Stimulated activated CD8-positive, alpha-beta memory T cell treated with anti-CD3 and anti-CD28 coated beads, Interleukin-7, amount 100 ng/mL, for 4 hours (primary cell): ENCODE data around the gene USP16.

Experiments used
- DNase-seq, 2 donors: peaks; one replicate each; pipeline ENCODE4 v3.0.0-alpha.2; 2020; ENCODE audit warnings: low read depth in 2 of 2

The USP16 gene

DNA sequence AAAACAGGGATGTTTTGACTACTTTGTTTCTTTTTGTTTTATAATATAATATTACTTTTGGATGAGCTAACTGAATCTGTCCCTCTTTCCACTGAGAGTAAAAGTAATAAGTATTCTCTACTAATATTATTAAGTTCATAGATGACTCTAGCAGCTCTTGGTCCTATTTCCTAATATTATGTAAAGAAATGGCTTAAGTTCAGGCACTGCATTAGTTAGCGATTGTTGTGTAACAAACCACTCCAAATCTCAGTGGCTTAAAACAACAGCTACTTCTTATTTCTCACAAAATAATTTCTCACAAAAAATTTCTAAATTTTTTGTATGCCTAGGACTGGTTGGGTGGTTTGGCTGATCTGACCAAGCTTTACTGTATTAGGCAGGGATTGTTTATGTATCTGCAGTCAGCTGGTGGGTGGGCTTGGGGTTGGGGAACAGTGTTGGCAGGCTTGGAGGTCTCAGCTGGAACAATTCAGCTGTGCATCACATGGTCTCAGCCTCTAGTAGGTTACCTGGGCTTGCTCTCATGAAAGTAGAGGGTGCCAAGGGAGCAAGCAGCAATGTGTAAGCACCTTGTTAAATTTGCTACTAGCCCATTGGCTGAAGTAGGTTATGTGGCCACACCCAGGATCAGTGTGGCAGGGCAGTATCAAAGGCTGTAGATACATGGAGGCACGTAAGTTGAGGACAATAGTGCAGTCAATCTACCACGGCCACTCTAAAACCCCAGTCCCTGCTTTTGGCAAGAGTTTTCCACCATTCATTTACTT is 57.8 kb downstream of the USP16 start:
- DNase-seq = no peak

DNA sequence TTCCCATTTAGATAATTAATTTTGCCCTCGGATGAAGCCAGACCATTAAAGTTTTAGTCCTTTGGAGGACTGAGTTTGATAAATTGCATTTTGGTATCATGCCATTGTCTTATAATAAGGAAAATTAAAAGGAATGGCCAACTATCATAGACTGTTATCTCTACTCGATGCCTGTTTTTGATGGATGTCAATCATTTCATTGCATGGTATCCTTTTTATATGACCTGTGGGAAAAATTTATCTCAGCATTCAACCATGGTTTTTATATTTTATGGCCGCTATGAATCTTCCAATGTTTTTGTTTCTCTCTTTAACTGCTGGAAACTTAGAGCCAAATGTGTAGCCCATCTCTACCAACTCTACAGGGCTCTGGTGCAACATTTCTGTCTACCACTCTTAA is 58.8 kb downstream of the USP16 start:
- no peak for DNase-seq

DNA sequence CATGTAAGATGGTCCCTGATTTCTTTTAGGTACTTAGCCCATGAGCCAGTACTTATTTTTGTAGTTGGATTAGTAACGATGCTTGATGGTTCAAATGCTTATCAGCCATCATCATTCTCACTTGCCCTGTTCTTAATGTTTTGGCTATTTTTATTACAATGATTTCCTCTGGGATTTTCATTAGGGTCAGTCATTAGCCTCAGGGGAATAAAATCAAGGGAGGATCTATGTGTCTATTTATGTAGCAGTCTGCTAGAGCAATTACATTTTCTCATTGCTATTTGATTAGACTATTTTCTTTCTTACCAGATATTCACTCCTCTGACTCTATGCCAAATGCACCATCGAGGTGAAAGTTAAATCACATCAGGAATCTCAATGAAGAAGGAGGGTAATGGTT is 59.9 kb downstream of the USP16 start:
- DNase-seq = no peak

DNA sequence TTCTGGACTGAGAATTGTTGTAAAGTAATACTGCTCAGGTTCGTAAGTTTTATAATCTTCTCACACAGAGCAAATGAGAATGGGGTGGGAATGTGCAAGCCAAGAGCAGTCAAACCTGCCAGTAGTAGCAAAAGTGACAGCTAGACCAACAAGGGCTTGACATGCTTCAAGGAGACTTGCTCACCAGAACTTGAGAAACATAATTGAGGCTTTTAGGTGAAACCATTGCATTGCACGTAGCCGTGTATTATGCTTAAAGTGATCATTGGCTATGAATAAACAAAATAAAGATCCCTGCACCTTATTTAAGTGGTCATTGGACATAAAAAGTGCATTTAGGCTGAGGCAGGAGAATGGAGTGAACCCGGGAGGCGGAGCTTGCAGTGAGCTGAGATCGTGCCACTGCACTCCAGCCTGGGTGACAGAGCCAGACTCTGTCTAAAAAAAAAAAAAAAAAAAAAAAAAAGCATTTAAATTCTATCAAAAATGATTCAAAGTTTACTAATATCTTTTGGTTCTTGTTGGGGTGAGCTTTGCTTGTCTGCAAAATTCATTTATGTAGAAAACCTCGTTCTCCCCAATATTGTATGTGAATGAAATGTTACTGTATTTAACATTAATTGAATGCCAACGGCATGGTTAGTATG is 60.8 kb downstream of the USP16 start:
- DNase-seq = no peak

DNA sequence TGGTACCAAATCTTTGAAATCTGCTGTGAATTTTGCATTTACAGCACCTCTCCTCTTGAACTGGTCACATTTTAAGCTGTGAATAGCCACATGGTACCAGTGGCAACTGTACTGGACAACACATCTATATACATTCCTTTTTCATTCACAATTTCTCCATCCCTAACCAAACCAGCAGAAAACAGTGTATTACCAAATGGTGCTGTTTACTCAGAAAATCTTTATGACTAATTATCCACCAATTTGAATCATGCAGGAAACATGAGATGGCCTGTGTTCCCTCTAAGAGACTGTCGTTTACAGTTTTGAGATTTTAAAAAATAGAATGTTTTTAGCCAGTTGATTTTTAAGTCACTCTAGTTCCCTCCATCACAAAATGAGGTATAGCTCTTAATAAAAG is 66.6 kb downstream of the USP16 start:
- no peak for DNase-seq

DNA sequence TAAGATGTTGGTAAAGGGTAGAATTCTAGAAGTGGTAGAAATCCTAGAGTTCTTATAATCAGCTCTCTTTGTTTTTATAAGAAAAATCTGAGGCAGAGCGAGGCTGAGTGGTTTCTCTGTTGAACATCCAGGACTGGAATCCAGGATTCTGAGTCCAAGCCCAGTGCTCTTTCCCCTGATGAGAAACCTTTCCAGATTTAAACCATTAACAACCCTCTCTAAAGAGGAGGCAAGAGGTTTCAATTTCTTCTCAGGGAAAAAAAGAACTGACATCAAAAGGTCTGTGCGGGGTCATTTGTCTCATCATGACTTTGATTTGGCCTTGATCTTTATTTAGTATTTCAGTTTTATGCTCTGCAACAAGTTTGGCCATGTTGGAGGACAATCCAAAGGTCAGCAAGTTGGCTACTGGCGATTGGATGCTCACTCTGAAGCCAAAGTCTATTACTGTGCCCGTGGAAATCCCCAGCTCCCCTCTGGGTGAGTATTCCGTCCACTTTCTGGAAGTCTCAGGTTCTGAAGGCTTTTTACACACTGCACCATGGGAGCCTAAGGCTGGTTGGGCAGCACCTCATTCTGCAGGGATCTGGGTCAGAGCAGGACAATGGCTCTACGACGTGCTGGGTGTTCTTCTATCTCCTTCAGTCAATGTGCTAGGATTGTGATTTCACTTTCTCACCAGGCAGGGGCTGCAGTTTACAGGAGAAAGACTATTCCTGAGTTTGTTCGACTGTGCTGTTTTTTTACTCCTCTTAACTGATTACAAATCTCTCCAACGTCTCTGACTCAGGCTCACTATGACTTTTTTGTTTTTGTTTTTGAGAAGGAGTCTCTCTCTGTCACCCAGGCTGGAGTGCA is 67.9 kb downstream of the USP16 start:
- DNase-seq = no peak

DNA sequence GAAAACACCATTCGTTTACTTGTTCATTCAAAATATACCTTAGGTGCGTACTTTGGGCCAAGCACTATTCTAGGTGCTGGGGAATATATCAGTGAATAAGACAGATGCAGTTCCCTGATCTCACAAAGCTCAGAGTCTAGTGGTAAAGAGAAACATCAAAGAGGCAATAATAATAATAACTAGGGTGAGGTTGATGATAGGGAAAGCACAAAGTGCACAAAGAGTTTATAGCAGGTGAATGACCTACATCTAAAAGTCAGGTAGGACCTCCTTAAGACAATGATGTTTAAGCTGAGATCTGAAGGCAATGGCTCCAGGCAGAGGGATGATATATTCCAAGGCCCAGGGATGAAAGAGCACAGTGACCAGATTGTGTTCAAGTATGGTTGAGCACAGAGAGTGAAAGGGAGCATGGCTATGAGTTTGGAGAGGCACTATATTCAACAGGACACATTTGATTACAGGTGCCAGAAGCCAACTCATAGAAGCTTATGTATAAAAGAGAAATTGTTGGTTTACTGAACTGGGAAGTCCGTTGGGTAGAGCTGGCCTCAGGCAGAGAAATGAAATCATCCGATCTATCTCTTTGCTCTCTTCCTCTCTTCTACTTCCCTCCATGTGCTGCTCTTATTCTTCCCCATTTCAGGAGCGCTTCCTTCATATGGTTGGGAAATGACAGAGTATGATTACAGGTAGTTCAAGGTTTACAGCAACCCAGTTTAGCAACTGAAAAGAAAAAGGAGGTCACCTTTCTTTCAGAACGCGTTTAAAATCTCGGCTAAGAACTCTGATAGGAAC is 71.9 kb downstream of the USP16 start:
- no peak for DNase-seq

DNA sequence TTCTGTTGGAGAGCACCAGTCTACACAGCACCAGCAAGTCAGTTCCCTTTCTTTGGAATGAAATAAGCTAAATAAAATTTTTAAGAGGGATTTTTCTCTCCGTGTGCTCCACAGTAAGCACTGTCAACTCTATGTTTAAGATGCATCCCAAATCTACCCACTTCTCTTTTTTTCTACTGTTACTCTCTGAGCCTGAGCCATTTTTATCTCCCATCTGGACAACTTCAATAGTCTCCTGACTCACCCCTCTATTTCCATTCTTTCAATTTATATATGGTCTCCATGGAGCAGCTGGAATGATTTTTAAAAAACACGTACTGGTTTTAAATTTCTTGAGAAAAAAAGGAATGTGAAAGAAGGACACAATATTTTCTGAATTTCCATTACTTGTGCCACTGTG is 73.7 kb downstream of the USP16 start:
- no peak for DNase-seq

DNA sequence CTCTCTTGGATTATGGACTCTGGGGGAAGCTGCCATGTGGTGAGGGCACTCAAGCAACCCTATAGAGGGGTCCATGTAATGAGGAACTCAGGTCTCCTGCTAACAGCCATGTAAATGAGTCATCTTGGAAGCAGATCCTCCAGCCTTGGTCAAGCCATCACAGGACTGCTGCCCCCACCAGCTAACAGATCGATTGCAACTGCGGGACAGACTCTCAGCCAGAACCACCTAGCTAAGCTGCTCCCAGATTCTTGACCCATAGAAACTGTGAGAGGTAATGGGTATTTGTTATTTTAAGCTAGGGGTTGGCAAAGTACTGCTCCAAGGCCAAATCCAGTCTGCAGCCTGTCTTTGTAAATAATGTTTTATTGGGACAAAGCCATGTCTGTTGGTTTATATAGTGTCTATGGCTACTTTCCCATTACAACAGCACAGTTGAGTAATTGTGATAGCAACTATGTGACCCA is 78.4 kb downstream of the USP16 start:
- DNase-seq = no peak
